Globus pallidus (tissue), 1 donor: ENCODE measurements around the gene GNAL.
A peak's percentile ranks its signal among the peaks of the same experiment; 100 is the strongest.
"Not testable (repeated sequence)": the region's sequence is repeated elsewhere in the genome, so short reads cannot be mapped to it uniquely, and the experiment has no call there.

Experiments used
- DNase-seq: peaks from one replicate; pipeline ENCODE4 v3.0.0-alpha.2; 2015; ENCODE audit warnings: low spot score

Gene GNAL

DNA sequence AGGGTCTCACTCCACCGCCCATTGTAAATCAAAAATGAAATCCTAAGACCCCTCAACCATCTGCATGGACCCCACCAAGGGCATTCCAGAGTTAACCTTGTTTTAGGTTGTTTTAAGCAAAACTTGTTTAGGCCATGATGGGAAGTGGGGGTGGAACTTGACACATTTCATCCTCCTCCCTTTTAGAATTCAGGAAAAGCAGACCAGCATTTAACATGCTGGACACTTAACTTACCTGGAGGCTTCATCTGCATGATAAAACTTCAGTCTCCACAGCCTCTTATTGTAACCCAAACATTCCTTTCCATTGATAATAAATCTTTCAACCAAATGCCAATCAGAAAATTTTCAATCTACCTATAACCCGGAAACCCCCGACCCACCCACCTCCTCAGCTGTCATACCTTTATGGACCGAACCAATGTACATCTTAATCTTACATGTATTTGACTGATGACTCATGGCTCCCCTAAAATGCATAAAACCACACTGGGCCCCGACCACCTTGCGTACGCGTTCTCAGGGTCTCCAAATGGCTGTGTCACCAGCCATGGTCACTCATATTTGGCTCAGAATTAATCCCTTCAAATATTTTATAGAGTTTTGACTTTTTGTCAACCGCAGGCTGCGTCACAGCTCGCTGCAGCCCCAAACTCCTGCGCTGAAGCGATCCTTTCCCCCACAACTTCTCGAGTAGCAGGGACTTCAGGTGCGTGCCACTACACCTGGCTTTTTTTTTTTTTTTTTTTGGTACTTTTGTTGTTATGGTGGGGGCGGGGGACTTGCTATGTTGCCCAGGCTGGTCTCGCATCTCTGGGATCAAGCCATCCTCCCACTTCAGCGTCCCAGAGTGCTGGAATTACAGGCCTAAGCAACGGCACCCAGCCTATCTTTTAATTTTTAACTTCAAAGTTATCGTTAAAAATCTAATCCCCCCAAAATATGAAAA lies 218.1 kb downstream of the GNAL start:
- DNase-seq = no peak

DNA sequence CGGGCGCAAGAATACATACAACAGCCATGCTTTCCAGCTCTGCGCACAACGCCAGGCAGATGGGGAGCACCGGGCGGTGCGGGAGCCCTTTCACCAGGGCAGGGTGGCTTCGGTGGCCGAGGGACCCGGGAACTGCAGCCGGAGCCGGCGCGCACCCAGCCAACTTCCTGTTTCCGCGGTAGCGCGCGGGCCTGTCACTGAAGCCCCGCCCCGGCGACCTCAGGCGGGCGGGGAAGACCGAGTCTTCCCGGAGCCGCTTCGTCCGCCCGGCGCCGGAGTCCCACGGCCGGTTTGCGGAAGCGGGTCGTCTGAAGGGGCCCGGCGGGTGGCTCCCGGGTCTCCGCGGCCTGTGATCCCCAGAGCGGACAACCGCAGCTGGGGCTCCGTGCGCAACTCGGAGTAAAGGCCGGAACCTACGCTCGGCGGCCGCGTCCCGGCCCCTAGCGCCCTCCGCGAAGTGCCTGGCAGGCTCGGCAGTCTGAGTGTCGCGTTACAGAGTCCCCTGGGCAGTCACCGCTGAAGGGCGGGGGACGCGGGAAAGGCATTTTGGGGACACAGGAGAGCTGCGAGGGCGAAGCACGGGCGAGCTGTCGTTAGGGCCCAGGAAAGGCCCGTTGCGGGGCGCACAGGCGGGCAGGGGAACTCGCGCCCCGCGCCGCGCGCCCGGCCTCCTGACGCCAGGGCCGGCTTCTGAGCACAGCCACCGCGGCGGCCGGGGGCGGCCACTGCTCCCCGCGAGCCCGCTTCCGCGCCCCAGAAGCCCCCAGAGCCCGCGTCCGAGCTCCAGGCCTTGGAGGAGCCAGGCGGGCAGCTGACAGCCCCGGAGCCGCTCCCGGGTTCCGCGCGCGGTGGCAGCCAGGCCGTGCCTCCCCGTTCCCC lies 219.4 kb downstream of the GNAL start, which contains the start of gene MPPE1:
MPPE1 (minus strand) TSS at position 136 of the 879 bp plus-strand sequence. CDS start 11,053 bp downstream, outside the sequence.
- peak; percentile 86 for DNase-seq

DNA sequence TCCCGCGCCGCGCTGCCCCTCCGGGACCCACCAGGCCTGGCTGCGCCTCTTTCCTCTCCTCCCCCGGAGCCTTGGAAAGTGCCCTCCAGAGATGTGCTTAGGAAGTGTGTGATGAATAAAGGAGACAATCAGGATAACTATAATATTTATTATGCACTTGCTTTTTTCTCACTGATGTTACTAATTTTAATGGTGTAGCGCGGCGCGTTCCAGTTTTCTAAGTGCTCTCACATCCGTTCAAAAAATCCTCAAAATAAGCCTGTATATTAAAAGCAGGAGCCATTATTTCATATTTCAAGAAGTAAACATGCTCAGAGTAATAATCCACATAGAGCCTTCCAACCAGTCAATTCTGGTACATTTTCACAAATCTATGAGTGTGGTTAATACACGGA lies 220.0 kb downstream of the GNAL start:
- DNase-seq = no peak

DNA sequence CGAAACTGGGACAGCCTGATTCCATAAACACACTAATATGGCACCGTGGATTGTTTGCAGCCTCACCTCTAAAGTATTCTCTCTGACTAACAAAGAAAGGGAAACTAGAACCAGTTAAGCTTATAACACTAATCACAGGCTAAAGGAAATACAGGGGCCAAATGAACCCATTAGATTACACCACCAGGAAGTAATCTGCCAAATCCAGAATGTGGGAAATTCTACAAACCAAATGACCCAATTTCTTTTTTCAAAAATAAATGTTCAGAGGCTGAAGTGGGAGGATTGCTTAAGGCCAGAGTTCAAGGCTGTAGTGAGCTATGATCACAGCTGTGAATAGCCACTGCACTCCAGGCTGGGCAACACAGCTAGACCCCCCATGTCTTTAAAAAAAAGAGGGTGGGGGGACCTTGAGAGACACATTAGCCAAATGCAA lies 220.5 kb downstream of the GNAL start:
- DNase-seq = no peak

DNA sequence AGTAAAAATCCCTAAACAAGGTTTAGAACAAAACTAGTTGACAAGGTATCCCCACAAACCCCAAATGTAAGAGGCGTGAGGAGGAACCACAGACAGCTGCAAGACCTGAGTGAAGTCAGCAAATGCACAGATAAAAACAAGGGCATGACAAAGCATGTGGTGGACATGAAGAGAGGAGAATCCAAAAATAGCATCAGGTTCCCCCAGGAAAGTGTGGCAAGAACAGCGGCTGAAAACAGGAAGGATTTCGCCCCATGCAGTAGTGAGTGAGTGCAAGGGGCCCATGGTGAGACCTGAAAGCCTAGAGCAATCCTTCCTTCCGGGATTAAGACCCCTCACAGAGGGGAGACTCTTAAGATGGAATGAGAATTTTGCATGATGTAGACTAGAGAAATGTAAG lies 227.8 kb downstream of the GNAL start:
- DNase-seq = not testable (repeated sequence)

DNA sequence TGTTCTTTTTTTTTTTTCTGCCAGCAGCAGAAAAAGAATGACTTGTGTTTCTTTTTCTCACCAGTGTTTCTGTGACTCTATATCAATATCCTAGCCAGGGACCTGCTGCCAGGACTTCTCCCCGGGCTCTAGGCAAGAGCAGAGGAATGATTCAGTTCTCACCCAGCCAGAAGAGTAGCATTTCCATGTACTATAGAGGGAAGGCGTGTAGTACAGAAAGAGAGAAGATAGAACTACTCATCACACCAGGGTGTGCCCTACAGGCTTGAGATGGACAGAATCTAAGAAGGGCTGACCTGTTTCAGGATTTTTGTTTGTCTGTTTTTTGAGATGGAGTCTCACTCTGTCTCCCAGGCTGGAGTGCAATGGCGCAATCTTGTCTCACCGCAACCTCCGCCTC lies 230.5 kb downstream of the GNAL start:
- DNase-seq = not testable (repeated sequence)

DNA sequence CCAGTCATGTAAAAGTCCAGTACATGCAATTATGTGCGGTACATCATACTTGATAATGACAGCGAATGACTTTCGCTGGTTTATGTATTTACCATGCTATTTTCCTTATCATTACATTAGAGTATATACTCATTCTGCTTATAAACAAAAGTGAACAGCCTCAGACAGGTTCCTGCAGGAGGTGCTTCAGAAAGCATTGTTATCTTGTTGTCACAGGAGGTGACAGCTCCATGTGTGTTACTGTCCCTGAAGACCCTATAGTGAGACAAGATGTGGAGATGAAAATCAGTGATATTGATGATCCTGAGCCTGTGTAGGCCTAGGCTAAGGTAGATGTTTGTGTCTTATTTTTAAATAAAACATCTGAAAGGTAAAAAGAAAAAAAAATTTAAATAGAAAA lies 234.4 kb downstream of the GNAL start:
- DNase-seq = no peak

DNA sequence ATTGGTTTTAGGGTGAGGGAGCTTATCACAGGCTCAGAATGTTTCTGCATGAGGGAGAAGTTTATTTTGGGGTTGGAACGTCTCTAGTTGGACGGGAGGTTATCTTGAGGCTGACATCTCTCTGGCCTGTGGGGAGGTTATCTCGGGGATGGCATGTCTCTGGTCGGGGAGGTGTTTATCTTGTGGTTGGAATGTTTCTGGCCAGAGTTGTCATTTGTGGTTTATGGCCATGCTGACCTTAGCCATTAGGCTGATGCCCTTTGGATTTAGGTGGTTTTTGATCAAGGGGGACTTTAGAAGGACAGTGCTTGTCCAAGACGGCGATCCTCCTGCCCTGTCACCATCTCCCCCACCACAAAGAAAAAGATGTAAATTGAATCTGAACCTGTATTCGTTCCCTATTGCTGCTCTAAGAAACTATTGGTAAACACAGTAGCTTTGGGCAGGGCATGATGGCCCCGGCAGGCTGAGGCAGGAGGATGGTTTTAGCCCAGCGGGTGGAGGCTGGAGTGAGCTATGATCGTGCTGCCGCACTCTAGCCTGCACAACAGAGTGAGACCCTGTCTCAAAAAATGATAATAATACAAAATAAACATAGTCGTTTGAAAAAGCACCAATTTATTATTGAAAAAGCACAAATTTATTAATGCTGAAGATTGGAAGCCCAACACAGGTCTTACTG lies 236.9 kb downstream of the GNAL start:
- DNase-seq = no peak

DNA sequence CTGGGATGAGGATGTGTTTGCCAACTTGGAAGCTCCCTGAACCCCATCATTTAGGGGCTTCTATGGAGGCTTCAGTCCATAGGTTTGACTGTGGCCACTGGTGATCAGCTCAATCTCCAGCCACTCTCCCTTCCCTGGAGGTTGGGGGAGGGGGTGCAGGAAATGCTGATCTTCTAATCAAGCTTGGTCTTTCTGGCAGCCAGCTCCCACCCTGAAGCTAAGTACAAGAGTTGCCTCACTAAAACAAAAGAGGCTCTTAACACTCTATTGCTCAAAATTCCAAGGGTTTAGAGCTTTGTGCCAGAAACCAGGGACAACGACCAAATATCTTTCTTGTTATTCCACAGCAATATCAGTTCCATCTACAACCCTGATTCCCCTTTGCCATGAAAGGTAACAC lies 238.4 kb downstream of the GNAL start:
- DNase-seq = no peak

DNA sequence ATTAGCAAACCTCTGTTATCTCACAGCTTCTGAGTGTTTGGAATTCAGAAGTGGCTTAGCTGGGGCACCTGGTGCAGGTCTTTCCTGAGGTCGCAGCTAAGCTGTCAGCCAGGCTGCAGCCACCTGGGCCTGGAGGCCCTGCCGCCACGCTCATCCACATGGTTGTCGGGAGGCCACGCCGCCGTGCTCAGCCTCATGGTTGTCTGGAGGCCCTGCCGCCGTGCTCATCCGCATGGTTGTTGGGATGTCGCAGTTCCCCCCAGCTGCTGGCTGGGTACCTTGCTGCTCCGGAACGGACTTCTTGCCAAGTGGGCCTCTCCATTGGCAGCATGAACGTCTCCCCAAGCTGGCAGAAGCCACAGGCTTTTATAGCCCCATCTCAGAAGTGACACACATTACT lies 243.3 kb downstream of the GNAL start:
- DNase-seq = no peak
